ENCODE data around the gene SEPTIN11.

The SEPTIN11 gene

GRCh38 chr4:76949276-76950051, at the start of gene SEPTIN11:
Gene SEPTIN11, plus strand, starts transcription at chr4:76949752. Its CDS starts 152 bp downstream, at chr4:76949904.
- peak; percentile 51 for DNase-seq

- DNase-seq = no peak
Measured at GRCh38 chr4:76902233-76902890, 47.2 kb upstream of the SEPTIN11 start.

- no peak for DNase-seq
Measured at GRCh38 chr4:76904646-76905190, 44.8 kb upstream of the SEPTIN11 start.

GRCh38 chr4:76905521-76905920, 44.0 kb upstream of the SEPTIN11 start:
- DNase-seq = no peak

GRCh38 chr4:76909711-76910110, 39.8 kb upstream of the SEPTIN11 start:
- DNase-seq = no peak

GRCh38 chr4:76920715-76921114, 28.8 kb upstream of the SEPTIN11 start:
- DNase-seq = no peak

GRCh38 chr4:76923619-76924357, 25.8 kb upstream of the SEPTIN11 start:
- DNase-seq = no peak

- DNase-seq = no peak
Measured at GRCh38 chr4:76926841-76927240, 22.7 kb upstream of the SEPTIN11 start.

GRCh38 chr4:76930685-76931084, 18.9 kb upstream of the SEPTIN11 start:
- no peak for DNase-seq

- DNase-seq = no peak
Measured at GRCh38 chr4:76931087-76931486, 18.5 kb upstream of the SEPTIN11 start.

GRCh38 chr4:76931576-76932276, 17.8 kb upstream of the SEPTIN11 start:
- no peak for DNase-seq

- no peak for DNase-seq
Measured at GRCh38 chr4:76939184-76939583, 10.4 kb upstream of the SEPTIN11 start.

GRCh38 chr4:76943129-76943620, 6.4 kb upstream of the SEPTIN11 start:
- DNase-seq = no peak

- no peak for DNase-seq
Measured at GRCh38 chr4:76943790-76944189, 5.8 kb upstream of the SEPTIN11 start.

- DNase-seq = no peak
Measured at GRCh38 chr4:76947369-76947768, 2.2 kb upstream of the SEPTIN11 start.

GRCh38 chr4:76948443-76949275, 893 bp upstream of the SEPTIN11 start:
- no peak for DNase-seq

GRCh38 chr4:76950052-76950955, 752 bp downstream of the SEPTIN11 start:
- no peak for DNase-seq

GRCh38 chr4:76950956-76951671, 1.6 kb downstream of the SEPTIN11 start:
- DNase-seq = no peak

GRCh38 chr4:76951672-76952010, 2.1 kb downstream of the SEPTIN11 start:
- DNase-seq = no peak

GRCh38 chr4:76952071-76952470, 2.5 kb downstream of the SEPTIN11 start:
- no peak for DNase-seq

Data from NCI-H2029 treated with DMSO at 0.1 percent for 48 hours (cell line).